PFSK-1 (cell line): ENCODE data around the gene HDHD3.

Experiments used
- FOXP2 ChIP-seq: optimal IDR thresholded peaks from 2 replicates; pipeline ENCODE3; 2011; ENCODE audit warnings: borderline replicate concordance, control low read depth, inconsistent platforms; ENCODE audit not compliant: insufficient read depth; ENCODE audit errors: extremely low read length, extremely low read depth
- POLR2AphosphoS5 ChIP-seq: IDR thresholded peaks from 2 replicates; pipeline ENCODE4 v1.6.1; 2012; ENCODE audit warnings: low read depth, mild to moderate bottlenecking, control low read depth, low read length, moderate library complexity
- REST ChIP-seq, 2 experiments: IDR thresholded peaks; 2 replicates each; pipeline versions ENCODE4 v1.6.1 to v1.8.0; 2011 to 2012; ENCODE audit warnings: low read depth in 2 of 2, low read length in 2 of 2, control low read depth in 1 of 2, inconsistent platforms in 1 of 2, mild to moderate bottlenecking in 1 of 2, moderate library complexity in 1 of 2; ENCODE audit not compliant: insufficient read depth in 1 of 2
- SIN3A ChIP-seq: IDR thresholded peaks from 2 replicates; pipeline ENCODE4 v1.6.1; 2012; ENCODE audit warnings: mild to moderate bottlenecking, low read length, moderate library complexity, borderline replicate concordance; ENCODE audit not compliant: insufficient read depth
- TAF1 ChIP-seq: IDR thresholded peaks from 2 replicates; pipeline ENCODE4 v1.6.1; 2012; ENCODE audit warnings: low read length, control low read depth, borderline replicate concordance; ENCODE audit not compliant: insufficient read depth

Gene HDHD3

GRCh38 chr9:113393281-113393680 lies 16.5 kb upstream of the HDHD3 start:
- TF ChIP-seq POLR2AphosphoS5 (no peak), FOXP2 (no peak), SIN3A (no peak), TAF1 (no peak), REST (IDR thresholded peaks at IDR 0.05; ENCODE audit: insufficient read depth in 1 of 2, low read depth in 2 of 2, low read length in 2 of 2) (no peak)

- TF ChIP-seq FOXP2 = no peak
- no peak for TF ChIP-seq POLR2AphosphoS5
- no peak for TF ChIP-seq SIN3A
- no peak for TF ChIP-seq TAF1
- no peak for TF ChIP-seq REST (IDR thresholded peaks at IDR 0.05; ENCODE audit: insufficient read depth in 1 of 2, low read depth in 2 of 2, low read length in 2 of 2)
These were observed 15.1 kb upstream of the HDHD3 start for GRCh38 chr9:113391917-113392316.

- no peak for TF ChIP-seq REST (IDR thresholded peaks at IDR 0.05; ENCODE audit: insufficient read depth in 1 of 2, low read depth in 2 of 2, low read length in 2 of 2)
- no peak for TF ChIP-seq SIN3A
- TF ChIP-seq FOXP2 = no peak
- TF ChIP-seq POLR2AphosphoS5 = no peak
- TF ChIP-seq TAF1 = no peak
These were observed 13.6 kb upstream of the HDHD3 start for GRCh38 chr9:113390192-113390960.

GRCh38 chr9:113389451-113389850 lies 12.7 kb upstream of the HDHD3 start:
- TF ChIP-seq TAF1 (no peak), SIN3A (no peak), FOXP2 (no peak), POLR2AphosphoS5 (no peak), REST (IDR thresholded peaks at IDR 0.05; ENCODE audit: insufficient read depth in 1 of 2, low read depth in 2 of 2, low read length in 2 of 2) (no peak)

- no peak for TF ChIP-seq POLR2AphosphoS5
- TF ChIP-seq SIN3A = no peak
These were observed 12.0 kb upstream of the HDHD3 start for GRCh38 chr9:113388833-113389232.
